Skeletal muscle tissue (tissue), 4 donors: Measurements from ENCODE around the gene SPATS2. TPM values are rescaled to one million over a fixed set of nuclear protein-coding genes. Genes with fewer than 3 reads are reported as not detected.
"Not testable (repeated sequence)": the region's sequence is repeated elsewhere in the genome, so short reads cannot be mapped to it uniquely, and the experiment has no call there.

ENCODE experiments used
- H3K27ac ChIP-seq: one replicate; pipeline ENCODE4 v1.7.0; 2013; ENCODE audit warnings: mild to moderate bottlenecking, low read depth, low read length, inconsistent platforms
- H3K27me3 ChIP-seq, 3 donors: one replicate each; pipeline ENCODE4 v1.7.0; 2013; ENCODE audit warnings: low read length in 3 of 3; ENCODE audit not compliant: control insufficient read depth in 3 of 3, insufficient read depth in 3 of 3
- H3K36me3 ChIP-seq, 3 donors: one replicate each; pipeline ENCODE4 v1.7.0; 2013; ENCODE audit warnings: low read length in 3 of 3; ENCODE audit not compliant: control insufficient read depth in 3 of 3, insufficient read depth in 3 of 3
- H3K4me1 ChIP-seq, 3 donors: one replicate each; pipeline ENCODE4 v1.7.0; 2013; ENCODE audit warnings: low read length in 3 of 3, mild to moderate bottlenecking in 3 of 3; ENCODE audit not compliant: control insufficient read depth in 3 of 3, insufficient read depth in 3 of 3
- H3K4me3 ChIP-seq, 3 donors: one replicate each; pipeline ENCODE4 v1.7.0; 2013; ENCODE audit warnings: low read length in 3 of 3
- H3K9ac ChIP-seq, 3 donors: one replicate each; pipeline ENCODE4 v1.7.0; 2013; ENCODE audit warnings: low read length in 3 of 3, mild to moderate bottlenecking in 3 of 3, moderate library complexity in 2 of 3, low read depth in 1 of 3
- H3K9me3 ChIP-seq, 3 donors: one replicate each; pipeline ENCODE4 v1.7.0; 2013; ENCODE audit warnings: low read length in 3 of 3; ENCODE audit not compliant: control insufficient read depth in 3 of 3
- total RNA-seq: library from RNA; depleted of rRNA; stranded (reverse); fragments of >200 nt; gene quantifications from one replicate; pipeline ENCODE4 v1.2.3, GENCODE V29; 2014
- donor health status: Osteomylitis.

SPATS2 gene
- total RNA-seq, 1 donor from 2014 or later: 19.8 TPM

DNA sequence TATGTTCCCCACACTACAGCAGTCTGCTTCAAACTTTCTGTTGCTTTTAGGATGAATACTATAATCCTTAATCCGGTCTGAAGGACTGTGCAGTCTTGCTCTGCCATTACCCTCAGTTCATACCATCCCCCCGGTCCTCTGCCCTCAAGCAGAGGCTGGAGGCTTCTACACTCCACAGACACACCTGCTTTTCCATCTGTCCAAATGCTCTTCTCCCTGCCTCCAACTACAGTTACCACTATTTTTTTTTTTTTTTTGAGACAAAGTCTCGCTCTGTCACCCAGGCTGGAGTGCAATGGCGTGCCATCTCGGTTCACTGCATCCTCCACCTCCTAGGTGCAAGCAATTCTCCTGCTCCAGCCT is 152.3 kb downstream of the SPATS2 start:
- H3K9me3 ChIP-seq: no peaks in the 10 kb centered on the region
- no peaks in the 10 kb centered on the region for H3K4me1 ChIP-seq
- H3K9ac ChIP-seq: no peak overlapping the region
- no peak overlapping the region for H3K4me3 ChIP-seq
- H3K36me3 ChIP-seq: peaks cover 6 to 20% (median 12%) of the 10 kb centered on the region in 3 donors
- no peak overlapping the region for H3K27ac ChIP-seq
- H3K27me3 ChIP-seq: no peaks in the 10 kb centered on the region

DNA sequence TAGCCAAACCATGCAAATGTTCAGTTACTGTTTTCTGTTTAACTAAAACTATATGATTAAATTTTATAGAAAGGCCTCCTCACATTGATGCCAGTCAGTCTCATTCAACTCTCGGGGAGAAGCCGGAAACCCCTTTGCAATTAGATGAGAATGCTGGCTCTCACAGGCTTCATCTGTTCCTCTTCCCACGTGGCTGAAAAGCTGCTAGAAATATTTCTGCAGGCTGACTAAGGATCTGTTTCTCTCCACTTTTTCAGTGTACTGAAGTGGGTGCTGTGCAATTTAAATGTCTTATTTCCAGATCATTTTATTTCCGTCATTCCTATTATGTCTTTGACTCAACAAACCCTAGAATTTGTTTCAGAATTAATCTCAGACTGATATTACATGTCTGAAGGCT is 154.1 kb downstream of the SPATS2 start:
- H3K4me1 ChIP-seq: no peaks in the 10 kb centered on the region
- H3K9ac ChIP-seq: no peak overlapping the region
- no peaks in the 10 kb centered on the region for H3K9me3 ChIP-seq
- H3K36me3 ChIP-seq: peaks cover 21 to 38% (median 22%) of the 10 kb centered on the region in 3 donors
- no peak overlapping the region for H3K27ac ChIP-seq
- H3K4me3 ChIP-seq: no peak overlapping the region
- no peaks in the 10 kb centered on the region for H3K27me3 ChIP-seq

DNA sequence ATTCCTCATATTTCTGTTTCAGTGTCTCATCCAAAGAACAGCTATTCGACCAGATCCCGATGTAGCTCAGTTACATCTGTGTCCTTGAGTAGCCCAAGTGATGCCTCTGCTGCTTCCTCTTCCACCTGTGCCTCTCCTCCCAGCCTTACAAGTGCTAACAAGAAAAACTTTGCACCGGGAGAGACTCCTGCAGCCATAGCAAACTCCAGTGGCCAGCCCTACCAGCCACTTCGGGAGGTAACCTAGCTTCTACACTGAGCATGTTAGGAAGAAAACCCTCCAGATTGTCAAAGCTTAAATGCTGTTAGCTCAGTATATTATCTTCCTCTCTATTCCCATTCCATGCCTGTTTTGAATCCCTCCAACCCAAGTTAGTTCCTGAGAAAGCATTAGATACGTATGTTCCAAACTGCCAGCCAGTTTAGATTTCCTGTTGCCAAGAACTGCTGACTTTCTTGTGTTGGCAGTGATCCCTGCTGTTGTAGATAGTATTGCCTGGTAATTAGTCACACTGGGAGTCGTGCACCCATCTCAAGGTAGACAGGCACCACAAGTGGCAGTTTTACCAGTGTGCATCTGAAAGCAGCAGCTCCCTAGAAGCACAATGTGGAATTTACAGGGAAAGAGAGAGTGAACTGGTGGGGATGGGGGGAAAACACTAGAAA is 157.5 kb downstream of the SPATS2 start:
- H3K9ac ChIP-seq: no peak overlapping the region
- no peaks in the 10 kb centered on the region for H3K9me3 ChIP-seq
- H3K4me1 ChIP-seq: no peaks in the 10 kb centered on the region
- H3K4me3 ChIP-seq: no peak overlapping the region
- no peaks in the 10 kb centered on the region for H3K27me3 ChIP-seq
- no peak overlapping the region for H3K27ac ChIP-seq
- peaks cover 17 to 37% (median 29%) of the 10 kb centered on the region in 3 donors for H3K36me3 ChIP-seq

DNA sequence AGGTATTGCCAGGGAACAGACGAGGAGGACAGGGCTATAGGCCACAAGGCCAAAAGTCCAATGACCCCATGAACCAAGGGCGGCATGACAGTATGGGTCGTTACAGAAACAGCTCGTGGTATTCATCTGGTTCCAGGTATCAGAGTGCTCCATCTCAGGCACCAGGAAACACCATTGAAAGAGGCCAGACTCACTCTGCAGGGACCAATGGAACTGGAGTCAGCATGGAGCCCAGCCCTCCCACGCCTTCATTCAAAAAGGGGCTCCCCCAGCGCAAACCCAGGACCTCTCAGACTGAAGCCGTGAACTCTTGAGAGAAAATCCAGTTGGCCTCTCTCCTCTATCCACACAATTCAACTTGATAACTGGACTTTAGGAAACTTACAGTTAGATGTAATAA is 158.7 kb downstream of the SPATS2 start:
- Histone ChIP-seq H3K27ac (no peak overlapping the region), H3K36me3 (peaks cover 17 to 35% (median 29%) of the 10 kb centered on the region in 3 donors), H3K9me3 (no peaks in the 10 kb centered on the region), H3K9ac (no peak overlapping the region), H3K27me3 (no peaks in the 10 kb centered on the region), H3K4me3 (no peak overlapping the region), H3K4me1 (no peaks in the 10 kb centered on the region)

DNA sequence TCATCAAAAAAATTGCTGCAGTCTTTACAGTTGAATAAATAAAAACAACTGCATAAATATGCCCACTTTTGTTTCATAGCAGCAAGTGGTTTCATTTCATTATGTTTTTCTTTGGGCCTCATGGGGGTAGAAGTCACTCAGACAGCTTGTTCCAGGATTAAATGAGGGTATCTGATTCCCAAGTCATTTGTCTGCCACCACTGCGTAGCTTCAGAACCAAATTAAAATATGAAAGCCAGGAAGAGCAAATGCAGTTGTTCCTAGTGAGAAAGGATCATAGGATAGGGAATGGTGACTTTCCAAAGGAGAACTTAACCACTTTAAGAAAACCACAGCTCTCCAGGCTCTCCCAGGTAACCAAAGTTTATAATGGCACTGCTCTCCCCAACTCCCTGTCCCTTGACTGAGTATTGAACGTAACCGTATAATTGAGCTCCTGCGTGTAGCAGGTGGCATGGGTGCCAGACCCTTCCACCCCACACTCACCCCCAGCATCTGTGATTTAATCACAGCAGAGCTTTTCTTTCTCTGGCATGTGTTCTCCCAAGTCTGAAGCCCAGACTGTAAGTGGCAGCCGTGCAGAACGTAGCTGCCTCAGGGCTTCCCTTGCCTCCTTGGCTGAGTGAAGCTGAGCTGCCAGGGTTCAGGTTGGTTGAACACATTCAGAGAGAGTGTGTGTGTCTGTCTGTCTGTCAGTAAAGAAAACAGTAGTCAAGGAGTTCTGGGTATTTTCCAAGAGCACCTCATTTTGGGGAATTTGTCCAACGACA is 160.3 kb downstream of the SPATS2 start:
- Histone ChIP-seq H3K36me3 (peaks cover 17 to 35% (median 28%) of the 10 kb centered on the region in 3 donors), H3K9me3 (no peaks in the 10 kb centered on the region), H3K4me1 (no peaks in the 10 kb centered on the region), H3K4me3 (no peak overlapping the region), H3K27ac (no peak overlapping the region), H3K27me3 (no peaks in the 10 kb centered on the region), H3K9ac (no peak overlapping the region)

DNA sequence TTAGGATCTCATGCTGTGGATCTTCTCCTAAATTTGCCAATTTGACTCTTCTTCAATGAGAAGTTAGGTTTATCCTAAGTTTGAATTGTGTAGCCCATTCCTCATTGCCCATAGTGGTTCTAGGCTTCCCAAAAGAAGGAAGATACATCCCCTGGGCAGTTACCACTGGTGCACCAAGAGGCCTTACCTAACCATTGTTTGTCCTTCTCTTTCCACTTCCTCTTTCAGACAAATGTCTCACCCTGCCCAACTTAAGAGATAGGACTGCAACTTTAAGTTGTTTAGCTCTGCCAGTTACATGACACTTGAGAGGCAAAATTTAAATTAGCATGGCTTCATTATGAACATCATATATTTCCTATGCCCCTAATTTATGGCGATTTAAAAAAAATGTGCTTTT is 162.2 kb downstream of the SPATS2 start:
- Histone ChIP-seq H3K27me3 (no peaks in the 10 kb centered on the region), H3K36me3 (peaks cover 17 to 27% (median 23%) of the 10 kb centered on the region in 3 donors), H3K4me3 (no peak overlapping the region), H3K9ac (no peak overlapping the region), H3K4me1 (no peaks in the 10 kb centered on the region), H3K27ac (no peak overlapping the region), H3K9me3 (no peaks in the 10 kb centered on the region)

DNA sequence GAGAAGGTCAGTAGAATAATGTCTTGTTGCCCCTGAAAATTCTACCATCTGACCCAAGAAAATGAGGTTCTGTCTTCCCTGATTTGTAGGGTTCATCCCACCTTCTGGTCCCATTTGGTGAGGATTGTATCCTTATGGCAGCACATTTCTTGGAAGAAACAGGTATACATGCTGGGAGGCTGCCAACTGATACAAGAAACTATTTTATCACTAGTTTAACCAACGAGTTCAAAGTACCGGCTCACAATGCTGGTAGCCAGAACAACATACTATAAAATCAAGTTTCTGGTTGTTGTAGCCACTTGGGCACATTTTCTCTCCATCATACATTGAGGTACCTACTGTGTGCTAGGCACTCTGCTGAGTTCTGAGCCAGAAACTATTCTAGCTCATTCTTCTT is 164.5 kb downstream of the SPATS2 start:
- no peaks in the 10 kb centered on the region for H3K9me3 ChIP-seq

DNA sequence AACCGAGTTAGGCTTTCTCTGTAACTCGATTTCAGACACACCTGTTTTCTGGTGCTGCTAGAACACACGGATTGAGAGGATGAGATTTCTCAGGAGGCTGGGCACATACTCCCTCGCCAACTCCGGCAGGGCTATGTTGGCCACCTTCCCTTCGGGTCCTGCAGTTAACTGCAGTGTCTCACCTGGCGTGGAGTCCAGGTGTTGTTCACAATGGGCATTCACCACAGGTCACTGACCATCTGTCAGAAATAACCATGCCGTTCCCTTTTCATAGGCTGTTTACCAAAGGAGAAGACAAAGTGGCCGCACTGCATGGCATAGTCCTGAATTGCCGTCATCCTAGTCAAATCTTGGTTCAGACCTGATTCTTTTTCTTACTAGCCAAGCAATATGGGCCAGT is 166.1 kb downstream of the SPATS2 start:
- Histone ChIP-seq H3K36me3 (peaks cover 0 to 3% (median 0%) of the 10 kb centered on the region in 3 donors), H3K27me3 (peaks cover 22 to 25% (median 24%) of the 10 kb centered on the region in 3 donors), H3K9ac (peak overlapping the region in 1 of 3 donors; percentile 33), H3K4me3 (no peak overlapping the region), H3K9me3 (no peaks in the 10 kb centered on the region), H3K27ac (no peak overlapping the region), H3K4me1 (peaks cover 11% of the 10 kb centered on the region in 3 donors)

More for the DNA sequence above, 164.5 kb downstream of the SPATS2 start:
- H3K4me3 ChIP-seq: no peak overlapping the region
- H3K4me1 ChIP-seq: no peaks in the 10 kb centered on the region
- H3K36me3 ChIP-seq: peaks cover 0 to 7% (median 3%) of the 10 kb centered on the region in 3 donors
- no peak overlapping the region for H3K27ac ChIP-seq
- H3K27me3 ChIP-seq: peaks cover 7 to 10% (median 9%) of the 10 kb centered on the region in 3 donors
- H3K9ac ChIP-seq: no peak overlapping the region

DNA sequence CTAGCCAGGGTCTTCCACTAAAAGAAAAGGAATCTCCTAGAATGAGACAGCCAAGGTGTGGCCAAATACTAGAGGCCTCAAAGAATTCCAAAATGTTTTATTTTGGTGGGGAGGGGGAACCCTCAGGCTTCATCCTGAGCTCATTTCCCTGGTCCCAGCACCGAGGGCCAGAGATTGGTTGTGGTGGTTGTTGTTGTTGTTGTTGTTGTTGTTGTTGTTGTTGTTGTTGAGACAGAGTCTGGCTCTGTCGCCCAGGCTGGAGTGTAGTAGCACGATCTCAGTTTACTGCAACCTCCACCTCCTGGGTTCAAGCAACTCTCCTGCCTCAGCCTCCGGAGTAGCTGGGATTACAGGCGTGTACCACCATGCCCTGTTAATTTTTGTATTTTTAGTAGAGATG is 166.9 kb downstream of the SPATS2 start:
- H3K4me1 ChIP-seq: peaks cover 12% of the 10 kb centered on the region in 3 donors
- not testable (repeated sequence) for H3K9me3 ChIP-seq, H3K4me3 ChIP-seq, H3K27ac ChIP-seq, H3K9ac ChIP-seq, H3K36me3 ChIP-seq
- peaks cover 23 to 27% (median 25%) of the 10 kb centered on the region in 3 donors for H3K27me3 ChIP-seq

DNA sequence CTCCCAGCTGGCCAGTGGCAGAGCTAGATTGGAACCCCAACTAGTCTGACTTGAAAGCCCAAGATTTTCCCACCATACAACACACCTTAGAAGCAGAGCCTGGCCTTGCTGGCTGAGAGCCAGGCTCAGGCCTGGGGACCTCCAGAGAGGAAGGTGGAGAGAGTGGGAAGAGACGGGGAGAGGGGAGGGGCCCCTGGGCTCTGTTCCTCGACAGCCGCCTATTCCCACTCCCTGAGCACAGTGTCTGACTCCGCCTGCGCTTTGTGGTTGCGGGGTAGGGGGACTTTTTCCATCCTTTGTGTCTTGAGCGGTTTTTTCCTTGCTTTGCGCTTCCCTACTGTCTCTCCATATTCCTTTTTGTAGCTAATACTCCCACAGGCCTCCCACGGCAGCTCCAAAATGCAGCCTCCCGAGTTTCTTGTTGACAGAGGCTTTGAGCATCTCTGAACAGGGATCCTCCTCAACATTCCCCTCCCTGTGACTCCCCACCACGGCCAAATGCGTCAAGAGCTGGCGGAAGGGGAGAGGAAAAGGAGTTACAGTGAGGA is 167.5 kb downstream of the SPATS2 start:
- H3K27ac ChIP-seq: no peak overlapping the region
- no peaks in the 10 kb centered on the region for H3K9me3 ChIP-seq
- peaks cover 0 to 3% (median 0%) of the 10 kb centered on the region in 3 donors for H3K36me3 ChIP-seq
- H3K9ac ChIP-seq: no peak overlapping the region
- no peak overlapping the region for H3K4me3 ChIP-seq
- peaks cover 12% of the 10 kb centered on the region in 3 donors for H3K4me1 ChIP-seq
- H3K27me3 ChIP-seq: peaks cover 29 to 34% (median 30%) of the 10 kb centered on the region in 3 donors
